ENCODE data around the gene MMAA. TPM values are rescaled to one million over a fixed set of nuclear protein-coding genes. Genes with fewer than 3 reads are reported as not detected.

The MMAA gene
- polyA plus RNA-seq, 2 of the 4 experiments (the other 2 are of a cell fraction), result 1.5 to 4.0 TPM

- FAIRE-seq (no peak), DNase-seq (ENCODE audit: low read depth in 1 of 2, low spot score in 1 of 2) (no peak)
- POLR2A ChIA-PET, result no interaction called here
Measured at GRCh38 chr4:145680902-145681301, 61.7 kb downstream of the MMAA start.

GRCh38 chr4:145681518-145681917, 62.3 kb downstream of the MMAA start:
- no peak for TF ChIP-seq KDM5A (IDR thresholded peaks at IDR 0.05)
- TF ChIP-seq TP53 (CRISPR knock-in tag; IDR thresholded peaks at IDR 0.05), result no peak
- TF ChIP-seq SREBF2 (IDR thresholded peaks at IDR 0.05), result no peak
- TF ChIP-seq HEYL (CRISPR knock-in tag; IDR thresholded peaks at IDR 0.05), result no peak
- TF ChIP-seq ESRRA (IDR thresholded peaks at IDR 0.05; ENCODE audit: borderline replicate concordance, low read length), result no peak
- no peak for TF ChIP-seq RCOR1 (IDR thresholded peaks at IDR 0.05; ENCODE audit: low read depth, low read length)
- no peak for TF ChIP-seq NFE2L2 (conservative IDR thresholded peaks at IDR 0.05; ENCODE audit: low read length)
- POLR2A ChIA-PET, result no interaction called here
- no peak for FAIRE-seq

More at GRCh38 chr4:145680902-145681301, 61.7 kb downstream of the MMAA start:
- CTCF ChIA-PET, result interaction anchor here (1.1 kb wide), 1 partner anchor 43 kb away, joined by 3 read pairs; no protein-coding TSS in a partner anchor
- 94% methylated on average over 1 of the region's 1 CpG for WGBS (ENCODE audit: missing lambda C conversion rate)
- Histone ChIP-seq H3K27ac (peak overlapping the region in 1 of 2 experiments; percentile 56; a peak in 1 of 6 replicates), H3K4me1 (peaks cover 23% of the 10 kb centered on the region; the same call in 2 of the 3 replicates), H3K4me3 (no peak overlapping the region), H3K4me2 (peak overlapping the region; percentile 58; the same call in 1 of the 3 replicates), H3K9me3 (no peaks in the 10 kb centered on the region)
- TF ChIP-seq E2F6 (IDR thresholded peaks at IDR 0.05; ENCODE audit: borderline replicate concordance, low read depth) (no peak), NFE2L2 (conservative IDR thresholded peaks at IDR 0.05; ENCODE audit: low read length) (no peak), POLR2AphosphoS2 (conservative IDR thresholded peaks at IDR 0.05; ENCODE audit: low read length) (no peak), ZSCAN20 (CRISPR knock-in tag; IDR thresholded peaks at IDR 0.05) (no peak), ESRRA (IDR thresholded peaks at IDR 0.05; ENCODE audit: borderline replicate concordance, low read length) (no peak), TFCP2L1 (CRISPR knock-in tag; IDR thresholded peaks at IDR 0.05) (no peak), BHLHE40 (IDR thresholded peaks at IDR 0.05; ENCODE audit: low read depth, low read length) (no peak), RARB (CRISPR knock-in tag; IDR thresholded peaks at IDR 0.05) (no peak), CBX2 (IDR thresholded peaks at IDR 0.05; ENCODE audit: borderline replicate concordance, low read depth) (no peak), FOSL2 (IDR thresholded peaks at IDR 0.05) (no peak), FOSL2 (CRISPR knock-in tag; IDR thresholded peaks at IDR 0.05) (no peak), EHMT2 (IDR thresholded peaks at IDR 0.05; ENCODE audit: low read depth) (no peak), CTCF (IDR thresholded peaks at IDR 0.05) (no peak), BCL3 (IDR thresholded peaks at IDR 0.05) (no peak), PHF8 (IDR thresholded peaks at IDR 0.05; ENCODE audit: borderline replicate concordance, low read depth) (no peak), FOSB (CRISPR knock-in tag; IDR thresholded peaks at IDR 0.05) (no peak)
- no peak for ATAC-seq

GRCh38 chr4:145681956-145682355, 62.8 kb downstream of the MMAA start:
- ATAC-seq (no peak), FAIRE-seq (no peak), DNase-seq (ENCODE audit: low read depth in 1 of 2, low spot score in 1 of 2) (no peak)
- ChIA-PET CTCF (no interaction called here), POLR2A (no interaction called here)
- WGBS (ENCODE audit: missing lambda C conversion rate), result 72% methylated on average over 1 of the region's 1 CpG
- H3K4me3 ChIP-seq, result no peak overlapping the region
- H3K9me3 ChIP-seq, result no peaks in the 10 kb centered on the region
- no peak overlapping the region; a peak in 1 of 6 replicates for H3K27ac ChIP-seq
- peaks cover 23% of the 10 kb centered on the region; the same call in 2 of the 3 replicates for H3K4me1 ChIP-seq
- H3K4me2 ChIP-seq, result no peak overlapping the region
- TF ChIP-seq CHD2 (IDR thresholded peaks at IDR 0.05; ENCODE audit: low read length, partially characterized antibody) (no peak), SREBF2 (IDR thresholded peaks at IDR 0.05) (no peak), FOSB (CRISPR knock-in tag; IDR thresholded peaks at IDR 0.05) (no peak), TP53 (CRISPR knock-in tag; IDR thresholded peaks at IDR 0.05) (no peak), E2F6 (IDR thresholded peaks at IDR 0.05; ENCODE audit: borderline replicate concordance, low read depth) (no peak), CEBPB (IDR thresholded peaks at IDR 0.05) (no peak), BHLHE40 (IDR thresholded peaks at IDR 0.05; ENCODE audit: low read depth, low read length) (no peak), POLR2A (IDR thresholded peaks at IDR 0.05; ENCODE audit: low read length) (no peak), HES2 (IDR thresholded peaks at IDR 0.05) (no peak), POLR2AphosphoS2 (conservative IDR thresholded peaks at IDR 0.05; ENCODE audit: low read length) (no peak), REST (IDR thresholded peaks at IDR 0.05) (no peak), HDAC2 (IDR thresholded peaks at IDR 0.05) (no peak)

More at GRCh38 chr4:145681518-145681917, 62.3 kb downstream of the MMAA start:
- DNase-seq (ENCODE audit: low read depth in 1 of 2, low spot score in 1 of 2) (no peak), ATAC-seq (no peak)
- H3K4me3 ChIP-seq, result no peak overlapping the region
- no peaks in the 10 kb centered on the region for H3K9me3 ChIP-seq
- CTCF ChIA-PET, result interaction anchor here (1.1 kb wide), 1 partner anchor 42 kb away, joined by 3 read pairs; no protein-coding TSS in a partner anchor
- H3K27ac ChIP-seq, result peak overlapping the region in 1 of 2 experiments; percentile 47; a peak in 1 of 6 replicates
- peaks cover 23% of the 10 kb centered on the region; the same call in 2 of the 3 replicates for H3K4me1 ChIP-seq
- H3K4me2 ChIP-seq, result no peak overlapping the region

Measured in A549 (cell line).